ENCODE data around the gene DIMT1. TPM values are rescaled to one million over a fixed set of nuclear protein-coding genes. Genes with fewer than 3 reads are reported as not detected.

The DIMT1 gene
- 48.6 and 56.5 TPM in 2 replicates for total RNA-seq (2014; rRNA removed; shearing (Covaris generic); ENCODE audit: low replicate concordance)

- Histone ChIP-seq H3K4me3 (ENCODE audit: low read length) (peak within 1 kb of the TSS; percentile 73), H3K9ac (ENCODE audit: low read length) (peak within 1 kb of the TSS; percentile 89)
Measured at GRCh38 chr5:62403411-62404250, at the start of gene DIMT1. TSS of gene DIMT1 (minus strand) at chr5:62403905. CDS start at chr5:62403772, 133 bp downstream.

GRCh38 chr5:62450259-62450658, 46.6 kb upstream of the DIMT1 start:
- H3K27ac ChIP-seq (ENCODE audit: low read length) = no peak overlapping the region
- no peaks in the 10 kb centered on the region for H3K9me2 ChIP-seq (replicated peaks; ENCODE audit: insufficient read depth, low read length)
- H4K20me1 ChIP-seq (ENCODE audit: insufficient read depth, low read depth, low read length) = 0 out of 2 replicates have a peak, but pooled peaks cover 6% of the 10 kb centered on the region
- no peaks in the 10 kb centered on the region for H3K4me1 ChIP-seq (ENCODE audit: low read length)
- H2AFZ ChIP-seq (ENCODE audit: low read length) = no peak overlapping the region
- H3K4me2 ChIP-seq (ENCODE audit: low read depth, low read length, poor library complexity, severe bottlenecking) = no peak overlapping the region
- H3K9me3 ChIP-seq (ENCODE audit: low read length) = no peaks in the 10 kb centered on the region
- H3K36me3 ChIP-seq (ENCODE audit: insufficient read depth, low read length) = peaks cover 19% of the 10 kb centered on the region; the same call in 1 of the 2 replicates
- no peak for DNase-seq
- H3K27me3 ChIP-seq (ENCODE audit: low read length) = no peaks in the 10 kb centered on the region
- no peak overlapping the region for H3K4me3 ChIP-seq (ENCODE audit: low read length)
- peaks cover 76% of the 10 kb centered on the region for H3K79me2 ChIP-seq (ENCODE audit: low read length)
- no peak overlapping the region for H3K9ac ChIP-seq (ENCODE audit: low read length)

More at GRCh38 chr5:62403411-62404250, at the start of gene DIMT1:
- Histone ChIP-seq H3K36me3 (ENCODE audit: insufficient read depth, low read length) (no peaks in the 10 kb centered on the region; the same call in 1 of the 2 replicates), H3K9me2 (replicated peaks; ENCODE audit: insufficient read depth, low read length) (no peaks in the 10 kb centered on the region), H2AFZ (ENCODE audit: low read length) (peak within 1 kb of the TSS; percentile 26; the same call in 1 of the 2 replicates), H3K4me2 (ENCODE audit: low read depth, low read length, poor library complexity, severe bottlenecking) (peak within 1 kb of the TSS; percentile 76), H4K20me1 (ENCODE audit: insufficient read depth, low read depth, low read length) (no peaks in the 10 kb centered on the region), H3K27me3 (ENCODE audit: low read length) (no peaks in the 10 kb centered on the region), H3K27ac (ENCODE audit: low read length) (peak within 1 kb of the TSS; percentile 78), H3K4me1 (ENCODE audit: low read length) (peaks cover 18% of the 10 kb centered on the region), H3K9me3 (ENCODE audit: low read length) (no peaks in the 10 kb centered on the region), H3K79me2 (ENCODE audit: low read length) (peaks cover 33% of the 10 kb centered on the region)
- DNase-seq = peak; percentile 99

GRCh38 chr5:62448528-62448927, 44.8 kb upstream of the DIMT1 start:
- Histone ChIP-seq H2AFZ (ENCODE audit: low read length) (no peak overlapping the region), H4K20me1 (ENCODE audit: insufficient read depth, low read depth, low read length) (0 out of 2 replicates have a peak, but pooled peaks cover 6% of the 10 kb centered on the region), H3K4me1 (ENCODE audit: low read length) (no peaks in the 10 kb centered on the region), H3K4me3 (ENCODE audit: low read length) (no peak overlapping the region), H3K79me2 (ENCODE audit: low read length) (peaks cover 78% of the 10 kb centered on the region), H3K9ac (ENCODE audit: low read length) (no peak overlapping the region), H3K4me2 (ENCODE audit: low read depth, low read length, poor library complexity, severe bottlenecking) (no peak overlapping the region), H3K27me3 (ENCODE audit: low read length) (no peaks in the 10 kb centered on the region), H3K27ac (ENCODE audit: low read length) (no peak overlapping the region), H3K9me2 (replicated peaks; ENCODE audit: insufficient read depth, low read length) (no peaks in the 10 kb centered on the region), H3K9me3 (ENCODE audit: low read length) (no peaks in the 10 kb centered on the region), H3K36me3 (ENCODE audit: insufficient read depth, low read length) (peaks cover 19% of the 10 kb centered on the region; the same call in 1 of the 2 replicates)
- no peak for DNase-seq

- no peak overlapping the region for H3K27ac ChIP-seq (ENCODE audit: low read length)
- no peak overlapping the region for H3K9ac ChIP-seq (ENCODE audit: low read length)
- peaks cover 95% of the 10 kb centered on the region for H3K79me2 ChIP-seq (ENCODE audit: low read length)
- H3K9me2 ChIP-seq (replicated peaks; ENCODE audit: insufficient read depth, low read length) = no peaks in the 10 kb centered on the region
- H3K27me3 ChIP-seq (ENCODE audit: low read length) = no peaks in the 10 kb centered on the region
- peaks cover 16% of the 10 kb centered on the region; the same call in 1 of the 2 replicates for H4K20me1 ChIP-seq (ENCODE audit: insufficient read depth, low read depth, low read length)
- H3K4me3 ChIP-seq (ENCODE audit: low read length) = no peak overlapping the region
- peaks cover under 1% of the 10 kb centered on the region; the same call in 1 of the 2 replicates for H3K36me3 ChIP-seq (ENCODE audit: insufficient read depth, low read length)
- no peak for DNase-seq
- no peak overlapping the region for H3K4me2 ChIP-seq (ENCODE audit: low read depth, low read length, poor library complexity, severe bottlenecking)
- no peak overlapping the region for H2AFZ ChIP-seq (ENCODE audit: low read length)
- H3K9me3 ChIP-seq (ENCODE audit: low read length) = no peaks in the 10 kb centered on the region
- H3K4me1 ChIP-seq (ENCODE audit: low read length) = no peaks in the 10 kb centered on the region
Measured at GRCh38 chr5:62432621-62433064, 28.9 kb upstream of the DIMT1 start.

- Histone ChIP-seq H3K27me3 (ENCODE audit: low read length) (no peaks in the 10 kb centered on the region), H3K9me3 (ENCODE audit: low read length) (no peaks in the 10 kb centered on the region), H4K20me1 (ENCODE audit: insufficient read depth, low read depth, low read length) (peaks cover 18% of the 10 kb centered on the region; the same call in 1 of the 2 replicates), H3K9ac (ENCODE audit: low read length) (no peak overlapping the region), H3K79me2 (ENCODE audit: low read length) (peaks cover 95% of the 10 kb centered on the region), H3K27ac (ENCODE audit: low read length) (no peak overlapping the region), H3K9me2 (replicated peaks; ENCODE audit: insufficient read depth, low read length) (no peaks in the 10 kb centered on the region), H3K36me3 (ENCODE audit: insufficient read depth, low read length) (no peaks in the 10 kb centered on the region), H3K4me3 (ENCODE audit: low read length) (no peak overlapping the region), H3K4me2 (ENCODE audit: low read depth, low read length, poor library complexity, severe bottlenecking) (no peak overlapping the region), H3K4me1 (ENCODE audit: low read length) (no peaks in the 10 kb centered on the region), H2AFZ (ENCODE audit: low read length) (no peak overlapping the region)
- DNase-seq = no peak
Measured at GRCh38 chr5:62431735-62432620, 28.3 kb upstream of the DIMT1 start.

- peaks cover 98% of the 10 kb centered on the region for H3K79me2 ChIP-seq (ENCODE audit: low read length)
Measured at GRCh38 chr5:62424763-62425162, 21.1 kb upstream of the DIMT1 start.

GRCh38 chr5:62421414-62421813, 17.7 kb upstream of the DIMT1 start:
- Histone ChIP-seq H3K9me3 (ENCODE audit: low read length) (no peaks in the 10 kb centered on the region), H3K27me3 (ENCODE audit: low read length) (no peaks in the 10 kb centered on the region), H3K36me3 (ENCODE audit: insufficient read depth, low read length) (peaks cover 10% of the 10 kb centered on the region), H3K79me2 (ENCODE audit: low read length) (peaks cover 100% of the 10 kb centered on the region), H2AFZ (ENCODE audit: low read length) (no peak overlapping the region), H3K27ac (ENCODE audit: low read length) (no peak overlapping the region), H3K4me2 (ENCODE audit: low read depth, low read length, poor library complexity, severe bottlenecking) (no peak overlapping the region), H3K9me2 (replicated peaks; ENCODE audit: insufficient read depth, low read length) (no peaks in the 10 kb centered on the region), H3K4me3 (ENCODE audit: low read length) (no peak overlapping the region), H4K20me1 (ENCODE audit: insufficient read depth, low read depth, low read length) (no peaks in the 10 kb centered on the region), H3K9ac (ENCODE audit: low read length) (no peak overlapping the region), H3K4me1 (ENCODE audit: low read length) (no peaks in the 10 kb centered on the region)
- DNase-seq = no peak

More at GRCh38 chr5:62424763-62425162, 21.1 kb upstream of the DIMT1 start:
- no peaks in the 10 kb centered on the region for H3K9me2 ChIP-seq (replicated peaks; ENCODE audit: insufficient read depth, low read length)
- no peaks in the 10 kb centered on the region for H3K9me3 ChIP-seq (ENCODE audit: low read length)
- no peaks in the 10 kb centered on the region for H3K27me3 ChIP-seq (ENCODE audit: low read length)
- H2AFZ ChIP-seq (ENCODE audit: low read length) = no peak overlapping the region
- H3K4me3 ChIP-seq (ENCODE audit: low read length) = no peak overlapping the region
- no peak overlapping the region for H3K9ac ChIP-seq (ENCODE audit: low read length)
- DNase-seq = no peak
- no peak overlapping the region for H3K4me2 ChIP-seq (ENCODE audit: low read depth, low read length, poor library complexity, severe bottlenecking)
- H3K36me3 ChIP-seq (ENCODE audit: insufficient read depth, low read length) = no peaks in the 10 kb centered on the region
- no peak overlapping the region for H3K27ac ChIP-seq (ENCODE audit: low read length)
- no peaks in the 10 kb centered on the region for H3K4me1 ChIP-seq (ENCODE audit: low read length)
- peaks cover 7% of the 10 kb centered on the region; the same call in 1 of the 2 replicates for H4K20me1 ChIP-seq (ENCODE audit: insufficient read depth, low read depth, low read length)

Data from Karpas-422 (cell line).